Stimulated activated CD8-positive, alpha-beta memory T cell treated with anti-CD3 and anti-CD28 coated beads, Interleukin-7, amount 100 ng/mL, for 48 hours (primary cell): ENCODE data around the gene SLC12A8.

Experiments used
- DNase-seq, 2 donors: peaks; one replicate each; pipeline ENCODE4 v3.0.0-alpha.2; 2020; ENCODE audit warnings: low read depth in 1 of 2; ENCODE audit errors: extremely low read depth in 1 of 2

The SLC12A8 gene

GRCh38 chr3:125156456-125156855, 56.1 kb downstream of the SLC12A8 start:
- DNase-seq: no peak

- peak in 1 of 2 donors; percentile 10 for DNase-seq
Observed at GRCh38 chr3:125154800-125155269, 57.7 kb downstream of the SLC12A8 start.

- no peak for DNase-seq
Observed at GRCh38 chr3:125154110-125154509, 58.4 kb downstream of the SLC12A8 start.

GRCh38 chr3:125152951-125153350, 59.6 kb downstream of the SLC12A8 start:
- no peak for DNase-seq

GRCh38 chr3:125151916-125152315, 60.6 kb downstream of the SLC12A8 start:
- no peak for DNase-seq

- no peak for DNase-seq
Observed at GRCh38 chr3:125151442-125151817, 61.1 kb downstream of the SLC12A8 start.

- DNase-seq: peak; percentile 23 to 37
Observed at GRCh38 chr3:125150525-125151441, 61.8 kb downstream of the SLC12A8 start.

- DNase-seq: no peak
Observed at GRCh38 chr3:125149462-125149861, 63.1 kb downstream of the SLC12A8 start.

GRCh38 chr3:125148836-125149235, 63.7 kb downstream of the SLC12A8 start:
- no peak for DNase-seq

- no peak for DNase-seq
Observed at GRCh38 chr3:125148016-125148812, 64.3 kb downstream of the SLC12A8 start.

GRCh38 chr3:125147491-125147820, 65.1 kb downstream of the SLC12A8 start:
- DNase-seq: no peak

GRCh38 chr3:125146626-125147490, 65.7 kb downstream of the SLC12A8 start:
- DNase-seq: no peak

- no peak for DNase-seq
Observed at GRCh38 chr3:125145751-125146475, 66.6 kb downstream of the SLC12A8 start.

GRCh38 chr3:125144653-125145314, 67.8 kb downstream of the SLC12A8 start:
- no peak for DNase-seq

- no peak for DNase-seq
Observed at GRCh38 chr3:125143982-125144652, 68.4 kb downstream of the SLC12A8 start.

- no peak for DNase-seq
Observed at GRCh38 chr3:125143538-125143937, 69.0 kb downstream of the SLC12A8 start.

- DNase-seq: no peak
Observed at GRCh38 chr3:125142940-125143339, 69.6 kb downstream of the SLC12A8 start.

GRCh38 chr3:125142420-125142778, 70.1 kb downstream of the SLC12A8 start:
- DNase-seq: no peak
